Right lobe of liver (tissue), 6 donors: Measurements from ENCODE around the gene SIX2. TPM values are rescaled to one million over a fixed set of nuclear protein-coding genes. Genes with fewer than 3 reads are reported as not detected.

Experiments
- ATAC-seq, 4 donors: fragments of 200-7000 bp; cut with Tn5 transposase; one replicate each; pipeline ENCODE4 v1.9.1; 2020; ENCODE audit warnings: mild to moderate bottlenecking in 4 of 4, moderate library complexity in 4 of 4
- DNase-seq, 3 donors: peaks; one replicate each; pipeline ENCODE4 v3.0.0-alpha.2; 2020
- H3K27ac ChIP-seq, 3 donors: fragments of 200-600 bp; one replicate each; pipeline ENCODE4 v1.8.0; 2022
- H3K27me3 ChIP-seq, 2 donors: fragments of 200-600 bp; one replicate each; pipeline ENCODE4 v1.8.0; 2022
- H3K36me3 ChIP-seq, 4 donors: fragments of 200-600 bp; sonication (generic) in 1 of 4; one replicate each; pipeline versions ENCODE4 v1.5.1 to v1.8.0; 2017 to 2022; ENCODE audit warnings: control low read depth in 1 of 4
- H3K4me1 ChIP-seq, 4 donors: fragments of 200-600 bp; sonication (generic) in 1 of 4; one replicate each; pipeline versions ENCODE4 v1.5.1 to v1.8.0; 2017 to 2022; ENCODE audit warnings: control low read depth in 1 of 4
- H3K4me3 ChIP-seq, 3 donors: fragments of 200-600 bp; one replicate each; pipeline ENCODE4 v1.8.0; 2022
- H3K9me3 ChIP-seq, 4 donors: fragments of 200-600 bp; sonication (generic) in 1 of 4; one replicate each; pipeline versions ENCODE4 v1.5.1 to v1.8.0; 2017 to 2022; ENCODE audit warnings: control low read depth in 1 of 4
- POLR2A ChIP-seq: fragments of 450-650 bp; IDR thresholded peaks from one replicate; pipeline ENCODE4 v1.6.1; 2017; ENCODE audit warnings: antibody characterized with exemption, mild to moderate bottlenecking
- WGBS: methylation state at CpG from one replicate; pipeline ENCODE4 v1.1.6; 2018; ENCODE audit warnings: low coverage, low lambda C conversion rate; ENCODE audit not compliant: insufficient coverage; ENCODE audit errors: missing lambda C conversion rate; 5-methylcytosine and 5-hydroxymethylcytosine counted together
- intact Hi-C, 2 donors: fragments of 100-400 bp; cut with DNase I; formaldehyde crosslinking; loops; one replicate each; pipeline versions ENCODE4 v1.11.2 to v1.14.1; 2022
- total RNA-seq, 6 experiments: library from RNA; depleted of rRNA in 2 of 6; stranded (reverse); fragments of >200 nt in 2 of 6; fragmentation: NEBNext Ultra II Directional in 3 of 6; extraction: Animal tissue kit (Norgen Biotek cat#: 25700) in 3 of 6; gene quantifications; one replicate each; pipeline versions ENCODE4 v1.1.0 to v1.2.4, GENCODE V29; 2016 to 2023
- TF ChIP-seq, protein P1 (sequence below), 4 donors: fragments of 200-600 bp in 3 of 4; fragments of 450-650 bp in 1 of 4; IDR thresholded peaks; one replicate each; pipeline versions ENCODE4 v1.5.1 to v1.8.0; 2016 to 2022; ENCODE audit warnings: antibody characterized with exemption in 4 of 4, mild to moderate bottlenecking in 2 of 4
- donor health status: DM: no; HTN: yes; CAD: no.
- donor health status: DM: no; HTN: no; CAD: no.
- donor health status: DM: no; HTN: no; CAD: no.
- donor health status: DM: no; HTN: yes; CAD: no.
- donor health status: DM: no; HTN: yes; CAD: no.

SIX2 gene
- total RNA-seq, 6 experiments from 2014 or later, result not detected

DNA sequence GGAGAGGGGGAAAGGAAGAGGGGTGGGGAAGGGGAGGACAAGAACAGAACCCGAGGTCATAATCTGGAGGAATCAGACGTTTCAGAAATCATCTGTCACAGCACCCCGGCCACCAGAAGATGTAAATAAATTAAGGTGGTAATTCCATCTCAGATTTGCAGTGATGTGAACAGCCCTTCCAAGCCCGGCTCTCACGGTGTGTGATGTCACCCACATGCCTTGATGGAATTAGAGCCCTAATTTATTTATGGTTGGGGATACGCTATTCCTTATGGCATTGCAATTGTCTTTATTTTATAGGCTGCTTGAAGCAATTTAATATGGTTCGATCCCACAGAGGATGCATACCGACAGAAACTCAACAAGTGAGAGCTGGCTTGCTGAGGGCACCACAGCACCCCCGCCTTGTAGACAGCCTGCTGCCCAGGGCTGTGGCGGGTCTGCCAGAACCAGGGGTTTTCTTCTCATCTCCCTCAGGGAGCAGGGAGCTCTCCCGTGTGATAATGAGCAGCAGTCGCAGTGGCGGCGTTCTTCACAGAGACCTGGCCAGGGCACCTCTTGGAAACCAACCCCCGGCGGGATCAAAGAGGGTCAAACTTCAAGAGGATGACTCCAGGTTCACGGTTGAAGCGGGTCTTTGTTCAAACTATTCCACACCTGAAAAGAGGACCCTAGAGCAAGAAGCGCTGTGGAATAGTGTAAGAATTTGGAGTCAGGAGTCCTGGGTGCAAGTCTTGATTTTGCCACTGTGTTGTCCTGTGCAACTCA is 40.5 kb upstream of the SIX2 start:
- intact Hi-C loops, result no loop called here
- H3K27ac ChIP-seq, result no peak overlapping the region
- H3K4me1 ChIP-seq, result no peaks in the 10 kb centered on the region
- no peak for DNase-seq
- no peak for ATAC-seq
- H3K36me3 ChIP-seq, result no peaks in the 10 kb centered on the region
- H3K27me3 ChIP-seq, result no peaks in the 10 kb centered on the region
- TF ChIP-seq POLR2A, result no peak
- TF ChIP-seq, protein P1, sequence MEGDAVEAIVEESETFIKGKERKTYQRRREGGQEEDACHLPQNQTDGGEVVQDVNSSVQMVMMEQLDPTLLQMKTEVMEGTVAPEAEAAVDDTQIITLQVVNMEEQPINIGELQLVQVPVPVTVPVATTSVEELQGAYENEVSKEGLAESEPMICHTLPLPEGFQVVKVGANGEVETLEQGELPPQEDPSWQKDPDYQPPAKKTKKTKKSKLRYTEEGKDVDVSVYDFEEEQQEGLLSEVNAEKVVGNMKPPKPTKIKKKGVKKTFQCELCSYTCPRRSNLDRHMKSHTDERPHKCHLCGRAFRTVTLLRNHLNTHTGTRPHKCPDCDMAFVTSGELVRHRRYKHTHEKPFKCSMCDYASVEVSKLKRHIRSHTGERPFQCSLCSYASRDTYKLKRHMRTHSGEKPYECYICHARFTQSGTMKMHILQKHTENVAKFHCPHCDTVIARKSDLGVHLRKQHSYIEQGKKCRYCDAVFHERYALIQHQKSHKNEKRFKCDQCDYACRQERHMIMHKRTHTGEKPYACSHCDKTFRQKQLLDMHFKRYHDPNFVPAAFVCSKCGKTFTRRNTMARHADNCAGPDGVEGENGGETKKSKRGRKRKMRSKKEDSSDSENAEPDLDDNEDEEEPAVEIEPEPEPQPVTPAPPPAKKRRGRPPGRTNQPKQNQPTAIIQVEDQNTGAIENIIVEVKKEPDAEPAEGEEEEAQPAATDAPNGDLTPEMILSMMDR (IDR thresholded peaks at IDR 0.05), result no peak
- H3K4me3 ChIP-seq, result no peak overlapping the region
- WGBS, result 77% methylated on average over 13 of the region's 19 CpGs
- no peaks in the 10 kb centered on the region for H3K9me3 ChIP-seq

DNA sequence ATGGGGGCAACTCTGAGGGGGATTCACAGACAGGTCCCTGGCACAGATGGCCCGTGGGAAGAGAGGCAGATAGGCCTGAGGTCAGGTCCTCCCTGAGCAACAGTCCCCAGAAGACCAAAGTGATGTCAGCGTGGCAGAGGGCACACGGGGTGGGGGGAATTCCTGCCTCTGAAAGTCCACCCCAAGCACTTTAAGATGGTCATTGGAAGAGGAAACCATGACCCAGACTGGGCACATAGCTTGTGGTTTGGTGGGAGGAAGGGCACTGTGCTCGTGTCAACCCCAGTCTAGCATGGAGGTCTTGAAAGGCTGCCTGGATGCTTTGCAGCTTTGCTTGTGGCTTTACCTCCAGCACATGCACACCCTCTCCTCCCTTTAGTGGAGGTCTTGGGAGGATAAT is 38.0 kb upstream of the SIX2 start:
- Histone ChIP-seq H3K27ac (no peak overlapping the region), H3K9me3 (no peaks in the 10 kb centered on the region), H3K27me3 (no peaks in the 10 kb centered on the region), H3K4me1 (no peaks in the 10 kb centered on the region), H3K4me3 (no peak overlapping the region), H3K36me3 (no peaks in the 10 kb centered on the region)
- DNase-seq (no peak), ATAC-seq (no peak)
- TF ChIP-seq, protein P1 (IDR thresholded peaks at IDR 0.05), result no peak
- TF ChIP-seq POLR2A, result no peak
- intact Hi-C loops, result no loop called here
- 100% methylated on average over 1 of the region's 4 CpGs for WGBS

DNA sequence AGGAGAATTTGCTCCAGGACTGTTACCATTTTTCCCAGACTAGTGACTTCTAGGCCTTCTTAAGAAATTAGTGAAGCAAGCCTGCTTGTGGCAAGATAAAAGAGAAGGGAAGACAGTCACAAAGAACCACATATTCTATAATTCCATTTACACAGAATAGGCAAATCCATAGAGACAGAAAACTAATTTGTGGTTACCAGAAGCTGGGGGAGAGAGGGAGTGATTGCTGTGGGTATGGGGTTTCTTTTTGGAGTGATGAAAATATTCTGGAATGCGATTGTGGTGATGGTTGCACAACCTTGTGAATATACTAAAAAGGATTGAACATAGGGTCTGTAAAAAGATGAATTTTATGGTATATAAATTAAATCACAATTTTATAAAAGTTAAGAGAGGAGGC is 37.5 kb upstream of the SIX2 start:
- ATAC-seq, result no peak
- 63% methylated on average over 1 of the region's 1 CpG for WGBS

DNA sequence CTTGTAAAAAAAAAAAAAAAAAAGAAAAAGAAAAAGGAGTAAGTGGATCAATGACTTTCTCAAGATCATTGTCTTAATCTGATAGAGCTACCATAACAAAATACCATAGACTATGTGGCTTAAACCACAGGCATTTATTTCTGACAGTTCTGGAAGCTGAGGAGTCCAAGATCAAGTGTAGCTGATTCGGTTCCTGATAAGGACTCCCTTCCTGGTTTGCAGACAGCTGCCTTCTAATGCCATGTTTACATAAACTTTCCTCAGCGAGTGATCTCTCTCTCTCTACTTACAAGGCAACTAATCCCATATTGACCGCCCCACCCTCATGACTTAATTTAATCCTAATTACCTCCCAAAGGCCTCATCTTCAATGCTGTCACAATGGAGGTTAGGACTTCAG is 36.5 kb upstream of the SIX2 start:
- H3K4me3 ChIP-seq, result no peak overlapping the region
- no peaks in the 10 kb centered on the region for H3K4me1 ChIP-seq
- DNase-seq (no peak), ATAC-seq (no peak)
- no peak overlapping the region for H3K27ac ChIP-seq
- 72% methylated on average over 3 of the region's 3 CpGs for WGBS
- TF ChIP-seq, protein P1 (IDR thresholded peaks at IDR 0.05), result no peak
- no peak for TF ChIP-seq POLR2A
- intact Hi-C loops, result no loop called here
- no peaks in the 10 kb centered on the region for H3K27me3 ChIP-seq
- no peaks in the 10 kb centered on the region for H3K9me3 ChIP-seq
- H3K36me3 ChIP-seq, result no peaks in the 10 kb centered on the region

More for the DNA sequence above, 37.5 kb upstream of the SIX2 start:
- Histone ChIP-seq H3K4me1 (no peaks in the 10 kb centered on the region), H3K4me3 (no peak overlapping the region), H3K27ac (no peak overlapping the region), H3K27me3 (no peaks in the 10 kb centered on the region), H3K36me3 (no peaks in the 10 kb centered on the region), H3K9me3 (no peaks in the 10 kb centered on the region)
- DNase-seq, result no peak
- TF ChIP-seq POLR2A, result no peak
- TF ChIP-seq, protein P1 (IDR thresholded peaks at IDR 0.05), result no peak
- intact Hi-C loops, result no loop called here
